Stomach (tissue), 4 donors: ENCODE data around the gene SLAMF1.
A peak's percentile ranks its signal among the peaks of the same experiment; 100 is the strongest.

ENCODE experiments used
- EP300 ChIP-seq: sonication (generic); formaldehyde crosslinking; IDR thresholded peaks from one replicate; pipeline ENCODE4 v1.6.1; 2017; ENCODE audit warnings: antibody characterized with exemption
- TF ChIP-seq, protein P1 (sequence below), 7 experiments: fragments of 450-650 bp in 4 of 7; fragments of 200-600 bp in 3 of 7; sonication (generic) in 3 of 7; IDR thresholded peaks; one replicate each; pipeline ENCODE4 v1.5.1; 2016 to 2019; ENCODE audit warnings: antibody characterized with exemption in 7 of 7, control low read depth in 2 of 7, mild to moderate bottlenecking in 1 of 7

GRCh38 chr1:160618763-160619274 is 28.0 kb downstream of the SLAMF1 start:
- TF ChIP-seq, protein P1, sequence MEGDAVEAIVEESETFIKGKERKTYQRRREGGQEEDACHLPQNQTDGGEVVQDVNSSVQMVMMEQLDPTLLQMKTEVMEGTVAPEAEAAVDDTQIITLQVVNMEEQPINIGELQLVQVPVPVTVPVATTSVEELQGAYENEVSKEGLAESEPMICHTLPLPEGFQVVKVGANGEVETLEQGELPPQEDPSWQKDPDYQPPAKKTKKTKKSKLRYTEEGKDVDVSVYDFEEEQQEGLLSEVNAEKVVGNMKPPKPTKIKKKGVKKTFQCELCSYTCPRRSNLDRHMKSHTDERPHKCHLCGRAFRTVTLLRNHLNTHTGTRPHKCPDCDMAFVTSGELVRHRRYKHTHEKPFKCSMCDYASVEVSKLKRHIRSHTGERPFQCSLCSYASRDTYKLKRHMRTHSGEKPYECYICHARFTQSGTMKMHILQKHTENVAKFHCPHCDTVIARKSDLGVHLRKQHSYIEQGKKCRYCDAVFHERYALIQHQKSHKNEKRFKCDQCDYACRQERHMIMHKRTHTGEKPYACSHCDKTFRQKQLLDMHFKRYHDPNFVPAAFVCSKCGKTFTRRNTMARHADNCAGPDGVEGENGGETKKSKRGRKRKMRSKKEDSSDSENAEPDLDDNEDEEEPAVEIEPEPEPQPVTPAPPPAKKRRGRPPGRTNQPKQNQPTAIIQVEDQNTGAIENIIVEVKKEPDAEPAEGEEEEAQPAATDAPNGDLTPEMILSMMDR (IDR thresholded peaks at IDR 0.05) = peak in 3 of 7 experiments; percentile 12 to 42 (median 30)
- no peak for TF ChIP-seq EP300
